Midbrain (tissue), 1 donor: ENCODE measurements around the gene PID1.

Source experiments
- DNase-seq: peaks from one replicate; lab custom pipeline; 2025; lab: John Stamatoyannopoulos, UW

Gene PID1

DNA sequence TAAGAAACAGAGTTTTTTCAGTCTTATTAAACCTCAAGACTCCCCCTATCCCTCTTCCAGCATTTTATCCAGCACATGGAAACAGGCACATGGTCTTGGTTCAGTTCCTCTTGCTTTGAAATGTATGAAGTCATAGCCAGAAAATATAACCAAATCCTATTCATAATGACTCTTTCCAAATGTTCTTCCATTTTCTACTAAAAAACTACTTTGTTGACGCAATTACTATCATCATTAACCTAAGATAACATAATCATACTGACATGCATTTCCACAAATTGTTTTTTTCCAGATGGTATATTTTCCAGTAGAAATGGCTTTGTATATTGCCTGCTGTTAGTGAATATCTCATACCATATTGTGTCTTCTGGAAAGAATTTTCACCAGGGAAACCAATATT is 261.3 kb downstream of the PID1 start:
- no peak for DNase-seq

DNA sequence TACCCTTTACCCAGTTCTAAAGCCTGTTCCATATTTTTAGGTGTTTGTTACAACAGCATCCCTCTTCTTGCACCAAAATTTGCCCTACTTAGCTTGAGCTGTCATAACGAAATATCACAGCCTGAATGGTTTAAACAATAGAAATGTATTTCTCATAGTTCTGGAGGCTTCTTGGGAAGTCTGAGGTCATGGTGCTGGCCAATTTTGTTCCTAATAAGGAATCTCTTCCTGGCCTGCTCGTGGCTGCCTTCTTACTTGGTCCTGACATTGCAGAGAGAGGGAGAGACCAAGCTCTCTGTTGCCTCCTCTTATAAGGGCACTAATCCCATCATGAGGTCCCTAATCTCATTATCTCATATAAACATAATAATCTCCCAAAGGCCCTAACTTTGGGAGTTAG is 267.8 kb downstream of the PID1 start:
- DNase-seq, result no peak

DNA sequence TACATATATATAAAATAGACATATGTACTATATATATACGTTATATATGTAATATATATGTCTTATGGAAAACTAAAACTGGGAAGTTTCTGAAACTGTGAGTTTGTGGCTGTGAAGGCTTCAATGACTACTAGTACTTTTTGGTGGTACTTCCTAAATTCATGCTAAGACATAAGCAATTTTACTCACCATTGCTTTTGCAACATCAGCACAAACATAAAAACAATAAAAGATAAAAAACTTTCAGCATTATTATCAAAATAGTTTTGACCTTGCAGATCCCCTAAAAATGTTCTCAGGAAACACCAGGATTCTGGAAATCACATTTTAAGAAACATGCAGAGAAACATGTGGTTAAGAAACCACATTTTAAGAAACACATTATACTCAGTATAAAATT is 269.9 kb downstream of the PID1 start:
- no peak for DNase-seq

DNA sequence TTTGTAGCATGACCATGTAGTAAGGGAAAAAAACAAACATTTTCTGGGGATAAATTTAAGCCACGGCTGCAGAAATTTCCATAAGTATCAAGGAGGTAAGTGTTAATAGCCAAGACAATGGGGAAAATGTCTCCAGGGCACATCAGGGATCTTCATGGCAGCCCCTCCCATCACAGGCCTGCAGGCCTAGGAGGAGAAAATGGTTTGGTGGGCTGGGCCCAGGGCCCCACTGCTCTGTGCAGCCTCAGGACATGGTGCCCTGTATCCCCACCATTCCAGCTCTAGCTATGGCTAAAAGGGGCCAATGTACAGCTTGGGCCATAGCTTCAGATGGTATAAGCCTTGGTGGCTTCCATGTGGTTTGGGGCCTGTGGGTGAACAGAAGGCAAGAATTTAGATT is 271.8 kb downstream of the PID1 start:
- DNase-seq, result no peak

DNA sequence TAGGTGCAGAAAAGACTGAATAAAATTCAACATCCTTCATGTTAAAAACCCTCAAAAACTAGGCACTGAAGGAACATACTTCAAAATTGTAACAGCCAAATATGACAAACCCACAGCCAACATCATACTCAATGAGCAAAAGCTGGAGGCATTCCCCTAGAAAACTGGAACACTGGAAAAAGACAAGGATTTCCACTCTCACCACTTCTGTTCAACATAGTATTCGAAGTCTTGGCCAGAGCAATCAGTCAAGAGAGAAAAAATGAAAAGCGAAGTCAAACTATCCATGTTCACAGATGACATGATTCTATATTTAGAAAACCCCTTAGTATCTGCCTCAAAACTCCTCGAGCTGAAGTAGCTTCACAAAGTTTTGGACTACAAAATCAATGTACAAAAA is 282.3 kb downstream of the PID1 start:
- no peak for DNase-seq

DNA sequence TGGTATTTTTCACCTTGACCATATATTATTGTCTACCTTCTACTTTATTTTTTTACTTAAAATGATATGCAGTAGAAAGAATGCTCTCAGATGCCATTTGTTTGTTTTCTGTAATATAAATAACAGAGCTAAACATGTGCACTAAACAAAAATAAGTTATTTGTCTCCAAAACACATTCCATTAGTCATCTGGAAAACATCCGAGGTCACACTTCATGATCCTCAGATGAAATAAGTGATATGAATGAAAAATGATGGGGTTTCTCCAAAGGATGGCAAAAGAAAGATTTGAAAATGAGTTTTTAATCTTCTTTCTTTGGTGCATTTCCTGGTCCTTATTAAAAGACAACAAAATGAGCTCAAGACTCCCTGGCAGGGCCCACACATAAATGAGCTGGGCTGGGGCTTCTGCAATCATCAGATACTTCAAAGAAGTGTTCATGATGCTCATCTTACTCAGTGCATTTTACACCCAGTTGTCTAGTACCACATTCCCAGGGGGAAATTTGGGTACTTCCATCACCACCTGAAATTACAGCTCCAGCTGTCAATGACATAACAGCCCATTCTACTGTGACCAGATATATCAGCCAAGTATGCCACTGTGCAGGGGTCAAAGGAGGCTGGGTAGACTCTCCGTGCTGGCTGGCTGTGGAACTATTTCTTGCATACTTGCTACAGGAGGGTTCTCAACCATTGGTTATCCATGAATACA is 283.5 kb downstream of the PID1 start:
- DNase-seq, result no peak

DNA sequence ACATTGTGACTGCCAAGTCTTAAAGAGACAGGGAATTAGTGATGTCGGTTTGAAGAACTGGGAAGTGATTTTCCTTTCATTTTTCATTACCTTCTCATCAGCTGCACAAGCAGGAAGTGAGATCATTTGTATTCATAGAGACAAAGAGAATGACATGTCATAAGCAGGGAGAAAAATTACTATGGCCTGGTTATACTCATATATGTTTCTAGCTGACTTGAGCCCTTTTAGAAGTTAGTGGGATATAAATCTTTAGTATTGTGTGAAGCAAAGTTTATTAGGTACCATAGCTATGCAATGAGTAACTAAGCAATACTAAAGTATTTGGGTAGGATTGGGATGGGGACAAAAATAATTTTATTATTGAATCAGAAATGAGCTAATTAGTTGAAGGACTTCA is 284.1 kb downstream of the PID1 start:
- DNase-seq, result no peak

DNA sequence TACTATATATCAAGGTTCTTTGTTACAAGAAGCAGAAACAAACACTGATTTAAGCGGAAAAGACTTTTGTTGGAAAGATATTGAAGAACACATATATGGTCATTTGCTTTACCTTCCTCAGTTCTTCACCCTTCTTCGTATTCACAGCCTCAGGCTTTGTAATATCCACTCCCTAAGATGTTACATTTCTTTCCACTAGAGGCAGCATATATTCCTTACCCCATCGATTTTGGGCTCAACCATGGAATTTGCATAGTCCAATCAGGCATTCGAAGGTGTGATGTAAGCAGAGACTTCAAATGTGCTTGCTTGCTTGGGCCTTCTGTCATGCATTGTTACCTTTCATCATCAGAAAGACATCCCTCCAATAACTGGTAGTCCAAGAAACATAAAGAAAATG is 287.4 kb downstream of the PID1 start:
- DNase-seq, result no peak

DNA sequence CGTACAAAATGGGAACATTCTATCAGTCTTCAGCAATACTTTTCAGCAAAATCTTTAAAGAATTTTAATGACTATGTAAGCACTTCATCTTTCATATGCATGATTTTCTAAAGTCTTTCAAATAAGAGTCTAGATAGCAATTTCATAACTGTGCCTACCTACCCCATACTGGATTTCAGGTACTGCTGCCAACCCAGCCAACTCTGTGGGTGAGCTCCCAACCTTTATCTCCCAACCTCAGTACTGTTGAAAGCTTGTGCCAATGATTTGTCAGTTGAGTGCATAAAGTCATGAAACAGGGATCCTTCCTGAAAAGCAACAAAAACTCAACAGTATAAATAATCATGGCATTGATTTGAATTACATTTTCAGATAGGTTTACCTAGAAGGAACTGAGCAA is 296.9 kb downstream of the PID1 start:
- no peak for DNase-seq
